Measurements from ENCODE around the gene PLEKHN1.
"Not testable (repeated sequence)": the region's sequence is repeated elsewhere in the genome, so short reads cannot be mapped to it uniquely, and the experiment has no call there.

Gene PLEKHN1

DNA sequence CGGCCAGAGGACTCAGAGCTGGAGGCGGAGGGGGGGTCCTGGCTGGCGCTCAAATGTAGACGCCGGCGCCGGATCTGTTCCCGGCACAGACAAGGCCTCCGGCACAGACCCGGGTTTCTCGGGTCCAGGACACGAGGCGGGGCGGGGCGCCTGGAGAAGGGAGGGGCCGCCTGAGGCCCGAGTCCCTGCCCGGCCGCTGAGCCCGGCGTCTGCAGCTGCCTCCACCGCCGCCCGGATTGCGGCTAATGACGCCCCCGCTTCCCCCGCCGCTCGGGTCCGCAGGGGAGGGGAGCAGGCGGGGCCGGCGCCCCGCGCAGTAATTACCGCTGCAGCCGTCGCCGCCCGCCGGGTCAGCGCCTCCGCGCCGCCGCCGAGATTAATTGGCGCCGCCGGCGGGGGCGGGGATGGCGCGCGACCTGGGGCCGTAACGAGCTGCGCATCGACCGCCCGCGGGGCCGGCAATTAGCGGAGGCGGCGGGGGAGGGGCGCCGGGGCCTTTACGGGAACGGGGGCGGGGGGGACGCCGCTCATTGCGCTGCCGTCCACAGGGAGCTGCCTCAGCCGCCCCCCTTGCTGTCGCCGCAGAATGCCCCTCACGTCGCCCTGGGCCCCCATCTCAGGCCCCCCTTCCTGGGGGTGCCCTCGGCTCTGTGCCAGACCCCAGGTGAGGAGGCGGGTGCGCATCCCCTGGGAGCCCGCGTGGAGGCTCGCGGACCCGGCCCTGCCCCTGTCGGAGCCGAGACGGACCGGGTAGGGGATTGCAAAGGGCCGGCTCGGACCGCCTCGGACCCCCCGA lies 24.5 kb upstream of the PLEKHN1 start:
- no peak for DNase-seq (ENCODE audit: extremely low read depth in 1 of 2, low read depth in 1 of 2)

DNA sequence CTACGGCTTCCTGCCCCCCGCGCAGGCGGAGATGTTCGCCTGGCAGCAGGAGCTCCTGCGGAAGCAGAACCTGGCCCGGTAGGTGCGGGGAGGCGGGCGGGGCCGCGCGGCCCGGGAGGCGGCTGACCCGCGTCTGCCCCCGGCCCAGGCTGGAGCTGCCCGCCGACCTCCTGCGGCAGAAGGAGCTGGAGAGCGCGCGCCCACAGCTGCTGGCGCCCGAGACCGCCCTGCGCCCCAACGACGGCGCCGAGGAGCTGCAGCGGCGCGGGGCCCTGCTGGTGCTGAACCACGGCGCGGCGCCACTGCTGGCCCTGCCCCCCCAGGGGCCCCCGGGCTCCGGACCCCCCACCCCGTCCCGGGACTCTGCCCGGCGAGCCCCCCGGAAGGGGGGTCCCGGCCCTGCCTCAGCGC lies 23.9 kb upstream of the PLEKHN1 start:
- DNase-seq (ENCODE audit: extremely low read depth in 1 of 2, low read depth in 1 of 2), result no peak

DNA sequence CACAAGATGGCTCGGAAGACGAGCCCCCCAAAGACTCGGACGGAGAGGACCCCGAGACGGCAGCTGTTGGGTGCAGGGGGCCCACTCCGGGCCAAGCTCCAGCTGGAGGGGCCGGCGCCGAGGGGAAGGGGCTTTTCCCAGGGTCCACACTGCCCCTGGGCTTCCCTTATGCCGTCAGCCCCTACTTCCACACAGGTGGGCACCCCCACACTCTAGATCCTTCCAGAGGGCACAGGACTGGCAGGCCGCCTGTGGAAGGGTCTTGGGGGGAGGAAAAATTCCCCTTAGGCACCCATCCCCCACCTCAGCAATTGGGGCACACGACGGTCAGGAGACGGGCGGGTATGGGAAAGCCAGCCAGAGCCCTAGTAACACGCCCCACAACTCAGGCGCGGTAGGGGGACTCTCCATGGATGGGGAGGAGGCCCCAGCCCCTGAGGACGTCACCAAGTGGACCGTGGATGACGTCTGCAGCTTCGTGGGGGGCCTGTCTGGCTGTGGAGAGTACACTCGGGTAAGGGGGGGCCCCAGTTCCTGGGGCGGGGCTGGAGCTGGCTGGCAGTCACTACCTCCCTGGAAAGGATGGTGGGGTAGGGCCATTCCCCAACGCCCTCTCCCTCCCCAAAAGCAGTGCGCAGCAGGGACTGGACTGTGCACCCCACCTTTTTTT lies 23.3 kb upstream of the PLEKHN1 start:
- DNase-seq (ENCODE audit: extremely low read depth in 1 of 2, low read depth in 1 of 2), result no peak

DNA sequence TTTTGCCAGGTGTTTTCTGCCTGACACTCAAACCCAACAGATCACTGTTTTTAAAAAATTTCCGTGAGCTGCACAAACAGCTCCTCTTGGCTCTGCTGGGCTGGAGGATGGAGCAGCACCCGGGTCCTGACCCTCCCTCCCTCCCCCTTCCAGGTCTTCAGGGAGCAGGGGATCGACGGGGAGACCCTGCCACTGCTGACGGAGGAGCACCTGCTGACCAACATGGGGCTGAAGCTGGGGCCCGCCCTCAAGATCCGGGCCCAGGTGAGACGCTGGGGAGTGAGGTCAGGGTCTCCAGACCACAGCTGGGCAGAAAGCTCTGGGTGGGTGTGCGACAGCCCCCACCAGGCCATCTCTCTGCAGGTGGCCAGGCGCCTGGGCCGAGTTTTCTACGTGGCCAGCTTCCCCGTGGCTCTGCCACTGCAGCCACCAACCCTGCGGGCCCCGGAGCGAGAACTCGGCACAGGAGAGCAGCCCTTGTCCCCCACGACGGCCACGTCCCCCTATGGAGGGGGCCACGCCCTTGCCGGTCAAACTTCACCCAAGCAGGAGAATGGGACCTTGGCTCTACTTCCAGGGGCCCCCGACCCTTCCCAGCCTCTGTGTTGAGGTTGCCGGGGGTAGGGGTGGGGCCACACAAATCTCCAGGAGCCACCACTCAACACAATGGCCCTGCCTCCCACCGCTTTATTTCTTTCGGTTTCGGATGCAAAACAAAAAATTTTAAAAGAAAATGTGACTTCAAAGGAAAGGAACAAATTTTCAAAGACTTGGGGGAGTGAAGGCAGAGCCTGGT lies 22.5 kb upstream of the PLEKHN1 start:
- DNase-seq (ENCODE audit: extremely low read depth in 1 of 2, low read depth in 1 of 2), result no peak

DNA sequence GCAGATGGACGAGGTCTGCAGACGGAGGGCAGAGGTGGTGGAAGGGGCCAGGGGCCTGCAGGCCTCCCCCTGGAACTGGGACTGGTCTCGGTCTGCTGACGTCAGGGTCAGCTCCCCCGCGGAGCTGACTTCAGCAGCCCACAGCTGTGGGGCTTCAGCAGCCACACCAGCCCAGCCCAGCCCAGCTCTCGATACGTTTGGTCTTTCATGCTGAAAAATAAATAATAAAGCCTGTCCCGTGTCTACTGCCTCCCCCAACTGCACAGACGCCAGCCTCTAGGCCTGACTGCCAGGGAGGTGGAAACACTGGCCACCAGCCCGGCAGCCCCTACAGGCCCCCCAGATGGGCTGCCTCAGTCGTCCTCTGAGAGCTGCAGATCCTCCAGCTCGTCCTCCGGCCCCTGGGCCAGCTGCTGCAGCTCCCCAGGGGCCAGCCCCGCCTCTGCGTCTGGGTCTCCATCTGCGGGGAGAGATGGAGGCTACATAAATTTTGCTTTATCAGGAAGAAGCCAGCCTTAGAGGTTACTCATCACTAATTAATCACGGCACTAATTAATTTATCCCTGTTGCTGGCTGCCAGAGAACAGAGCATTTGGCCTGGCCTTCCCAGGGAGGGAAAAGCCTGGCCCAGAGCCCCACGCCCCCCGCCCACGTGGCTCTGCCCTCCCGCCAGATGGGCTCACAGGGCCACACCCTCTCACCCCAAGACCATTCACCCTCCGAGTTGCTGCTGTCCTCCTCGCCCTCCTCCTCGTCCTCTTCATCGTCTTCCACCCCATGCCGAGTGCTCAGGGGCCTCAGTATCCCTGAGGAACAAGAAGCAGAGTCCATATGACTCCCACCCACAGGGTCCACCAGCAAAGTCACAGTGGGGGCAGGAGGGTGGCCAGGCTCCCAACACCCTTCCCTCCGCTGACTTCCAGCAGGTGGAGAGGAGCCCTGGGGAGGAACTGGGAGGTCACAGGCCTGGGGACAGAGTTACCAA lies 21.6 kb upstream of the PLEKHN1 start:
- DNase-seq (ENCODE audit: extremely low read depth in 1 of 2, low read depth in 1 of 2), result no peak

DNA sequence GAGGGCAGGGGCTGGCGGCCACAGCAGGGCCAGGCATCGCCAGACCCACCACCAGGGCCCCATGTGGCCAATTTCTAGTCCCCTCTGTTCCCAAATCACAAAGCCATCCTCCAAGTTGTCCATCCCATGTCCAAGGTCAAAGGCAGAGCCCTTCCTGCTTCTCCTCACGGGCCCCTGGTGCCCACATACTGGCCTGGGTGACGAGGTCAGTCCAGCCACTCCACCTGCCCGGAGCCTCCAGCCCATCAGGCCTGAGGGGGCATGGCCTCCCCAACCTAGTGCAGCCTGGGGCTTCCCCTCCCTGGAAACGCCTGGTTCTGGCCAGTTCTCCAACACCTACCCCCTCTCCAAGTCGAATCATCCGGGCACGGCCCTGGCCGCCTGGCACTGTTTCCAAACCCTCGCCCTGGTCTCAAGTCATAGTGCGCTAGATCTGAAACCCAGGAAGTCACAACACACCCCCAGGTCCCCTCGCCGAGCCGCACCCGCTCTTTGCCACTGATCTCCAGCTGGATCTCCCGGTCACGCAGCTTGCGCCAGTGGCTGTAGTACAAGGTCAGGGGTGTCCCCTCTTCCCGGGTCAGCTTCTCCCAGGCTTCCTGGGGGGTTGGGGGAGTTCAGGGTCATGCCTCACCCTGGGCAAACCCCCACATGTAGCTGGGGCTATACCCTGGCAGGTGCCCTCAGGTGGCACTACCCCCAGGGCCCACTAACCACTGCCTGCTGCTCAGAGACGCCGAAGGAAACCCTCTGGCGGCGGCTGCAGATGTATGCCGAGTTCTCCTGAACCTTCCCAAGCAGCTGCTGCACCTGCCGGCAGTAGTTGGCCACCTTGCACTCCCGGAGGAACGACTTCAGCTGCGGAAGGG lies 20.4 kb upstream of the PLEKHN1 start:
- no peak for DNase-seq (ENCODE audit: extremely low read depth in 1 of 2, low read depth in 1 of 2)

DNA sequence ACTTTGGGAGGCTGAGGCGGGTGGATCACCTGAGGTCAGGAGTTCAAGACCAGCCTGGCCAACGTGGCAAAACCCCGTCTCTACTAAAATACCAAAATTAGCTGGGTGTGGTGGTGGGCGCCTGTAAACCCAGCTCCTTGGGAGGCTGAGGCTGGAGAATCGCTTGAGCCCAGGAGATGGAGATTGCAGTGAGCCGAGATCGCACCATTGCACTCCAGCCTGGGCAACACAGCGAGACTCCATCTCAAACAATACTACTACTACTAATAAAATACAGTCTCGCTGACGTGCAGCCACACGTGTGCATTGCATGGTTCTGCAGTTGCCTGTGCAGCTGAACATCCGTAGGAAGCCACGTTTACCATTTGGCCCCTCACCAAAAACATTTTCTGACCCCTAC lies 19.5 kb upstream of the PLEKHN1 start:
- DNase-seq (ENCODE audit: extremely low read depth in 1 of 2, low read depth in 1 of 2), result not testable (repeated sequence)

DNA sequence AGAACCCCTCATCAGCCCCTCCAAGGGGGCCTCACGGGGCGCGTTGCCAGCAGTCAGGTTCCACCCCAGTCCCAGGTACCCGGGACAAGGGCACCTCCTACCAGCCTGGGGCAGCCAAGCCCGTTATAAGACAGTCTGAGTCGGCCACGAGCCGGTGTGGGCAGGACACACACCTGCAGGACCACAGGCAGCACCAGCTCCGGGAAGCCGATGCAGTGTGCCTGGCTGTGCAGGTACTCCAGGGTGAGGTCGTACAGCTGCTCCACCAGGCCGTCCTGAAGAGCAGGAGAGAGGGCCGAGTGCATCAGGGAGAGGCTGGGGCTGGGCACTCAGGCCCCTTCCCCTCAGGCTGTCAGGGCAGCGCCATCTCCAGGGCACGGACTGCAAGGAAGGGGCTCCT lies 18.3 kb upstream of the PLEKHN1 start:
- no peak for DNase-seq (ENCODE audit: extremely low read depth in 1 of 2, low read depth in 1 of 2)

DNA sequence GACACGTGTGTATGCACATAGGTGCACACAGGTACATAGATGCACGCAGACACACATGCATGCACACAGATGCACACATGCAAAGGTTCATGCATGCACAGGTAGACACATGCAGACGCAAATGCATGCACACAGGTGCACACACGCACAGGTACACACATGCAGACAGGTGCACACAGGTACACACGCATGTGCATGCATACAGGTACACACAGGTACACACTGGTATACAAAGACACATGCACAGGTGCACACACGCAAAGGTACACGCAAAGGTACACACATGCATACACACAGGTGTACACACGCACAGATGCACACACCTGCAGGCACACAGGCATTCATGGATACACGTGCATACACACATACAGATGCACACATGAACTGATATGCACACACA lies 16.0 kb upstream of the PLEKHN1 start:
- no peak for DNase-seq (ENCODE audit: extremely low read depth in 1 of 2, low read depth in 1 of 2)

DNA sequence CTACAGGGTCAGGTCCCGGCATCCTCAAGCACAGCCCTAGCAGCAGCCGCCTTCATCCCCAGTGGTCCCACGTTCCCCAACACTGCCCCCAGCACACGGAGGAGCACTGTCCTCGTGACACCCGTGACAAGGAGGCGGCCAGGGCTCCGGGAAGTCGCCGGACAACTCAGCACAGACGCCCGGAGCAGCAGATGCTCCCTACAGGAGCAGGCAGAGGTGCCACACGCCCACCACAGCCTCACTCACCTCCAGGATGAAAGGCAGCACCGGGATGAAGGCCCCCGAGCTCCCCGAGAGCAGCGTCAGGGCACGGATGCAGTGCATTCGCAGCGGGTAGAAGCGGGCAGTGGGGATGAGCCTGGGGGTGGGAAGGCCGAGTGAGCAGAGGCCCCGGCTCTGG lies 15.4 kb upstream of the PLEKHN1 start:
- no peak for DNase-seq (ENCODE audit: extremely low read depth in 1 of 2, low read depth in 1 of 2)

DNA sequence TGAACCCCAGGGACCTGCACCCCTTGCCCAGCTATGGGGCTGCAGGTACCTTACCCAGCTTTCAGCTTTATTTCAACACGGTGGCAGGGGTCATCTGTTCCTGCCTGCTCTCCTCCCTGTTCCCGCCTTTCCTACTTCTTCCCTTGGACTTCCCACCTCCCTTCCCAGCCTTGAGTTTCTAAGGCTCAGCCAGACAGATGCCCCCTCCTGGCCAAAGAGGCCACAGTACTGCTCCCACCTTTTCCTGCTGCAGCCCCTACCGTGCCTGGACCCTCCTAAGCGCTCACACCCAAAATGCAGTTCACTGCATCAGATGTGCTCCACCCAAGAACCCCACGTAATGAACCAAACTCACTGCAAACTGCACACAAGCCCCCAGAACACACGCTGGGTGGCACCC lies 14.9 kb upstream of the PLEKHN1 start:
- DNase-seq (ENCODE audit: extremely low read depth in 1 of 2, low read depth in 1 of 2), result no peak

DNA sequence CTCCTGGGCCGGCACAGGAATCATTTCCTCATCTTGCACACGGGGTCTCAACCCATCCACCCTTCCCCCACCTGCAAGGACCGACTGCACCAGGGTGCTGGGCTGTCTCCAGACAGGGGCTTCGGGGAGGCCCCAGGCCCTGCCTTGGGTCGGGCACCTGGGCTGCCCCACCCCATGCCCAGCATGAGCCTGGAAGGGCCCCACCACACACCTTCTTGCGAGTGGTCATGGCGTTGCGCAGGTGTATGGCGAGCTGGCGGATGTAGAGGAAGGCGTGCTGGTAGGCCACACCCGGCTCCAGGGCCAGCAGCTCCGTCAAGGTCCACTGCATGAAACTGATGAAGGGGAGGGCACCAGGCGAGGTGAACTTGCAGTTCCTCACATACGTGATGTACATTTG lies 14.1 kb upstream of the PLEKHN1 start:
- no peak for DNase-seq (ENCODE audit: extremely low read depth in 1 of 2, low read depth in 1 of 2)

DNA sequence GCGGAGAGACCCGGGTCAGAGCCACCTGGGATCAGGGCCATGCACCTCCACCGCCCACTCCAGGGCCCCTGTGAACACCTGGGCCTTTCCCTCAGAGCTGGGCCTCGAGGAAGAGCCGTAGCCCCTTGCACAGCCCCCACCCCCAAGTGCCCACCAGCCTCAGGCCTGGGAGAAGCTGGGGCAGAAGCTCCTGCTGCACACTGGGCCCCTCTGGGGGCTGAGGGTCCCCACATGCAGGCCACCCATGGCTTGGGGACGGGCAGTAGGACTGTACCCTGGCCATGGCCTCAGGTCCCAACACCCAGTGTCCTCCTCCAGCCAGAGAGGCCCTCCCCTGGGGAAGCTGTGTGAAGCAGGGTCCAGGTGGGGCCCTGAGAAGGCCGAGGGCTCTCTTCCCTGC lies 13.7 kb upstream of the PLEKHN1 start:
- no peak for DNase-seq (ENCODE audit: extremely low read depth in 1 of 2, low read depth in 1 of 2)

DNA sequence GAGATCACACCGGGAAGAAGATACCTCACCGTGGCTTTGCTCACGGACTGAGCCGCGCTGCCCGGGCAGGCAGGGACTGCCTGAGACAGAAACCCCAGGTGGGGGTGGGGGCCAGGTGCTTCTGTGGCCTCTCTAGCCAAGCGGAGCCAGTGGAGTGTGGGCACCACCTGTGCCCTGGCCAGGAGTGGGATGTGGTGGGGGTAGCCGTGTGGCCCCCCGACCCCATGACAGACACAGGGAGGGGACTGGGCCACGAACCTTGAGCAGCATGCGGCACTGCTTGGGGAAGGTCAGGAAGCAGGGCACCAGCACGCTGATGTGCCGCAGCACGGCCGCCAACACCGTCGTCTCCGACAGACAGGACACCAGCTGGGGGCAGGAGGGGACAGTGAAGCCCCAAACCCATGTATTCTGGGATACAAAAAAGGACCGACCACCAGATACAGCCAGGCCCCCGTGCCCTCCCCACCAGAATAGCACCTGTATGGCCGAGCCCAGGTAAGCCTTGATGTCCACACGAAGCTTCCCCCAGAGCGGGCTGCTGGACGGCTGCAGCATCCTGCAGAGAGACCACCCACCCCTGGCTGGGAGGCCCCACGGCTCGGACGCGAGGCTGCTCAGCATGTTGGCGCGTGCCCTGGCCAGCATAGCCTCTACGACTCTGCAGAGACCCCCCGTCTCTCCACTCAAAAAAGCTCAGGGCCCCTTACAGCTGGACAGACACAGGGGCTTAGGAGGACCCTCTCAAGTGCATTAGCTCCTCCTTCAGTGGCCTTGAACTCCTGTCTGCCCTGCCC lies 12.6 kb upstream of the PLEKHN1 start:
- DNase-seq (ENCODE audit: extremely low read depth in 1 of 2, low read depth in 1 of 2), result no peak

DNA sequence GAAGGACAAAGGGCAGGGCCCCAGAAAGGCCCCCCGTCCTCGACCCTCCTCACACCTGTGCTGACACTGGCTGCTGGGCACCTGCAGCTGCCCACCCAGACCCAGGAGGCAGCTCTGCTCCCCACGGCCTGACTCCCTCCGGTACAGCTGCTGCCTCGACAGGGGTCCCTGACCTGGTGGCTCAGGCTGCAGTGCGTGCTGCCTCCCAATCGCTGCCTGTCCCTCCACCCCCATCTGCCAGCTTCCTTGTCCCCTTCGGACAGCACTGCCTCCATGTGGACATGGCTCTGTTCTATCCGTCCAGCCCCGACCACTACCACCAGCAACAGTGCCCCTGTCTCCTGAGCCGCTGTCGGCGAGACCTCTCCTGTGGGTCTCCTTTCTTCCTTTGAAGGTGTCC lies 11.4 kb upstream of the PLEKHN1 start:
- DNase-seq (ENCODE audit: extremely low read depth in 1 of 2, low read depth in 1 of 2), result no peak

DNA sequence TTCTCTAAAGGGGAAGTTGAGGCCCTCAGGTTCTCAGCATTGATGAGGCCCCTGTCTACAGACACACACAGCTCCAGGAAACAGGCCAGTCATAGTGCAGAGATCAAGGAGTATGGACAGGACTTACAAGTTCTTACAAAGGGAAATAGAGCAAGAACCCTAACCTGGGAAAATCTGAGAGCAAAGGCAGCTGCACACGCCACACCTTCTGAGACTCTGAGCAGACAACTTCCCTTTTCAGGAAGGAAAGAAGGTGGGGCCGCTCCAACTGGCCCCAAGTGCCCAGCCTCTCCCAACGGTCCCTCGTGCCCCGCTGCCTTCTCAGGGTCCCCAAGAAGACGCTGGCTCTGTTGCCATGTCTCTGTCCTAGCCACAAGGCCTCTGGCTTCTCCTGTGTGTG lies 10.8 kb upstream of the PLEKHN1 start:
- DNase-seq (ENCODE audit: extremely low read depth in 1 of 2, low read depth in 1 of 2), result no peak

DNA sequence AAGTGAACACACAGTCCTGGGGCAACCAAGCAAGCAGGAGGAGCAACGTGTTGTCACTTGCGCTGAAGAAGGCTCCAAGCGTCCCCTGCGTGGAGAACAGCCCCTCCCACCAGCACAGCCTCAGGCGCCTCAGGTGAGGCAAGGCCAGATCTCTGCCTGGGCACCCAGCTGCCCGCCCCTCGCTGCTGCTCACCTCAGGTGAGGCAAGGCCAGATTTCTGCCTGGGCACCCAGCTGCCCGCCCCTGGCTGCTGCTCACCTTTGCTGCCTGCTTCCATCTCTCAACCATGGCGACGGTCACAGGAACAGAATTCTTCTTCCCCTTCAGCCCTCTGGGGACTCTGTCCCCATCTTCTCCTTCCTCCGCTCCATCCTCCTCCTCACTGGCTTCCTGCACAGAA lies 9.6 kb upstream of the PLEKHN1 start:
- no peak for DNase-seq (ENCODE audit: extremely low read depth in 1 of 2, low read depth in 1 of 2)

DNA sequence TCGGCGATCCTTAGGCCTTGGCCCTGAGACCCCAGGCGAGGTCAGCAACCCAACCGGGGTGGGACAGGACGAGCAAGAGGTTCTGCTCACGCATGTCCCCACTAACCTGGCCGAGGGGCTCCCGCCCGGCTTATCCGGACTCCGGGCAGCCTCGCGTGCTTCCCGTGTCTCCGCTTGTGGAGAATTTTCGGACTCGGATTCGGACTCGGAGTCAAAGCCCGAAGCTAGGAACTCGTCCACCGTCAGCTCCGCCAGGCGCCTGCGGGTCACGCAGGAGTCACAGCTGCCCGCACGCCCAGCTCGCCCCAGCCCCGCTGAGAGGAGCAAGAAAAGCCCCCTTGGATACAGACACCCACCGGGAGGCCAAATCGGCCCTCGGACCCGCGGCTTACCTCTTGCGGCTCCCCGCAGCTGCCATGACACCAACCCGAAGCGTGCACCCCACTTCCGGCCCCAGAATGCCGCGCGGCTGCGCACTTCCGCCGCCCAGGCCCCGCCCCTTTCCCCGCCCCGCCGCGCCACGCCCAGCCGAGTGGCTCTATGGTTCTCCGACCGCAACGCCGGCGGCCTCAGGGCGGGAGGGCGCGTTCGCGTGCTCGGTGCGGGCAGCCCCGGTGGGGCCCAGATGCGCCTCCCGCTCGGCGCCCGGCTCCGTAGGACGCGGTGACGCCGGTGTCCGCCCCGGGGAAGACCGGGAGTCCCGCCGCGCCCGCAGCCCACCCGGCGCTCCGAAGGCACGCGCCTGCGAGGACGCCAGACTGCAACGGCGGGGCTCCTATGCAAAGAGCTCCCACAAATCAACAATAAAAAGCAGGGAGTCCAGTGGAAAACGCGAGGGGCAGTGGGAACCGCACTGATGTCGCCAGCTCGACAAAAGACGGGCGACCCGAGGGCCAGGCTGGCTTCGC lies 7.2 kb upstream of the PLEKHN1 start, which contains the start of gene NOC2L:
Gene NOC2L, minus strand, starts transcription at position 434 of the 908 bp plus-strand sequence. Its CDS starts 16 bp downstream, at position 418.
- peak; percentile 89 to 97 for DNase-seq (ENCODE audit: extremely low read depth in 1 of 2, low read depth in 1 of 2)
